Breast epithelium (tissue), 4 donors: ENCODE measurements around the gene LBHD1. TPM values are rescaled to one million over a fixed set of nuclear protein-coding genes. Genes with fewer than 3 reads are reported as not detected.

ENCODE experiments used
- DNase-seq, 2 donors: peaks; one replicate each; pipeline ENCODE4 v3.0.0-alpha.2; 2019; ENCODE audit warnings: low spot score in 2 of 2
- H3K27ac ChIP-seq, 2 donors: fragments of 200-600 bp; sonication (generic) in 1 of 2; one replicate each; pipeline ENCODE4 v1.5.1; 2016 to 2019; ENCODE audit warnings: mild to moderate bottlenecking in 1 of 2
- H3K27me3 ChIP-seq, 2 donors: fragments of 200-600 bp; sonication (generic) in 1 of 2; one replicate each; pipeline versions ENCODE4 v1.5.1 to v1.6.0; 2017 to 2019; ENCODE audit warnings: control low read depth in 1 of 2, mild to moderate bottlenecking in 1 of 2
- H3K36me3 ChIP-seq: fragments of 200-600 bp; one replicate; pipeline ENCODE4 v1.5.1; 2019
- H3K4me1 ChIP-seq, 2 donors: fragments of 200-600 bp; sonication (generic); one replicate each; pipeline ENCODE4 v1.5.1; 2016 to 2019; ENCODE audit warnings: control low read depth in 1 of 2
- H3K4me3 ChIP-seq, 3 donors: fragments of 200-600 bp; sonication (generic); 1 replicate in 2 of 3; 2 replicates in 1 of 3; pipeline ENCODE4 v1.5.1; 2016 to 2019; ENCODE audit warnings: mild to moderate bottlenecking in 3 of 3, moderate library complexity in 2 of 3
- H3K9me3 ChIP-seq, 2 donors: fragments of 200-600 bp; sonication (generic) in 1 of 2; one replicate each; pipeline ENCODE4 v1.5.1; 2016 to 2019; ENCODE audit warnings: control low read depth in 1 of 2
- POLR2A ChIP-seq: fragments of 450-650 bp; IDR thresholded peaks from one replicate; pipeline ENCODE4 v1.6.1; 2016; ENCODE audit warnings: antibody characterized with exemption, mild to moderate bottlenecking, moderate library complexity
- POLR2AphosphoS5 ChIP-seq, 3 donors: sonication (generic); formaldehyde crosslinking; IDR thresholded peaks; one replicate each; pipeline ENCODE4 v1.6.1; 2017; ENCODE audit warnings: antibody characterized with exemption in 3 of 3
- intact Hi-C: fragments of 100-400 bp; cut with DNase I; formaldehyde crosslinking; loops from one replicate; pipeline ENCODE4 v1.15.1; 2023; ENCODE audit warnings: low total_unique reads
- total RNA-seq, 3 donors: library from RNA; depleted of rRNA; stranded (reverse); fragments of >200 nt; gene quantifications; one replicate each; pipeline ENCODE4 v1.1.0, GENCODE V29; 2016
- TF ChIP-seq, protein P1 (sequence below), 3 donors: fragments of 450-650 bp; IDR thresholded peaks; one replicate each; pipeline ENCODE4 v1.5.1; 2016 to 2017; ENCODE audit warnings: antibody characterized with exemption in 3 of 3, mild to moderate bottlenecking in 3 of 3, moderate library complexity in 3 of 3

The LBHD1 gene
- total RNA-seq, 3 donors from 2014 or later = 4.3 to 6.0 (median 5.6) TPM

DNA sequence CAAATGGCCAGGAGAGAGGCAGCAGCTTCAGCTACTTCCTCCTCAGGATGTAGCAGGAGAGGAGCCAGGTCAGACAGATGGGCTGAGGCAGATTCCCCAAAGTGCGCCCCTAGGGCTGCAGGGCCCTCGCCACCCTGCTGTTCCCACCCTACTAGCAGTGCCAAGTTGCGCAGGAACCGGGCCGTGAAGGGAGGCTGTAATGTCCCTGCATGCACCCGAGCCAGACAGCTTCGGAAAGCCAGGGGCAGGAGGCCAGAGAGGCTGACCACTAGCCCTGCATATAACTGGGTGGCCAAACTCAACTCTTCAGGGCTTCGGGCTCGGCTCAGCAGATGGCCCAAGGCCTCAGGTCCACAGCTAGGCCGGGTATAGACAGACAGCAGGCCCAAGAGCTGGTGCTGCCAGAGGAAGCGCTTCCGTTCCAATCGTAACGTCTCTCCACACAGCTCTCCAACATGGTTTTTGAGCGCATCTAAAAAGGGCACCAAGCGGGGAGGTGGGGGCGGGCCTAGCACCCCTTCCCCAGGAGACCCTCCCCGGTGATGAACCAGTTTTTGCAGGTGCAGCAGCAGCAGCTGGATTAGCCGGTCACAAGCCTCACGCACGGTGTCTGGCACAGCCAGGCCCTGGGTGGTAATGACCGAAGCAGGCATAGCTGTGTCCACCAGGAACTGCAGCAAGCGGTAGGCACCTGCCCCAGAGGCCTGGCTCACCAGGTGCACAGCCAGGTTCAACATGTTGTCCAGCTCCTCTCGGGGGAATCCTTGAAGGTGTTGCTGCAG is 23.7 kb downstream of the LBHD1 start:
- intact Hi-C loops = no loop called here
- Histone ChIP-seq H3K27ac (no peak overlapping the region), H3K36me3 (no peaks in the 10 kb centered on the region), H3K4me3 (no peak overlapping the region), H3K9me3 (no peaks in the 10 kb centered on the region), H3K4me1 (peaks cover 5 to 17% of the 10 kb centered on the region in 2 donors), H3K27me3 (no peaks in the 10 kb centered on the region)
- DNase-seq = no peak
- TF ChIP-seq, protein P1, sequence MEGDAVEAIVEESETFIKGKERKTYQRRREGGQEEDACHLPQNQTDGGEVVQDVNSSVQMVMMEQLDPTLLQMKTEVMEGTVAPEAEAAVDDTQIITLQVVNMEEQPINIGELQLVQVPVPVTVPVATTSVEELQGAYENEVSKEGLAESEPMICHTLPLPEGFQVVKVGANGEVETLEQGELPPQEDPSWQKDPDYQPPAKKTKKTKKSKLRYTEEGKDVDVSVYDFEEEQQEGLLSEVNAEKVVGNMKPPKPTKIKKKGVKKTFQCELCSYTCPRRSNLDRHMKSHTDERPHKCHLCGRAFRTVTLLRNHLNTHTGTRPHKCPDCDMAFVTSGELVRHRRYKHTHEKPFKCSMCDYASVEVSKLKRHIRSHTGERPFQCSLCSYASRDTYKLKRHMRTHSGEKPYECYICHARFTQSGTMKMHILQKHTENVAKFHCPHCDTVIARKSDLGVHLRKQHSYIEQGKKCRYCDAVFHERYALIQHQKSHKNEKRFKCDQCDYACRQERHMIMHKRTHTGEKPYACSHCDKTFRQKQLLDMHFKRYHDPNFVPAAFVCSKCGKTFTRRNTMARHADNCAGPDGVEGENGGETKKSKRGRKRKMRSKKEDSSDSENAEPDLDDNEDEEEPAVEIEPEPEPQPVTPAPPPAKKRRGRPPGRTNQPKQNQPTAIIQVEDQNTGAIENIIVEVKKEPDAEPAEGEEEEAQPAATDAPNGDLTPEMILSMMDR (IDR thresholded peaks at IDR 0.05) = no peak
- TF ChIP-seq POLR2AphosphoS5 (IDR thresholded peaks at IDR 0.05) (no peak), POLR2A (no peak)

DNA sequence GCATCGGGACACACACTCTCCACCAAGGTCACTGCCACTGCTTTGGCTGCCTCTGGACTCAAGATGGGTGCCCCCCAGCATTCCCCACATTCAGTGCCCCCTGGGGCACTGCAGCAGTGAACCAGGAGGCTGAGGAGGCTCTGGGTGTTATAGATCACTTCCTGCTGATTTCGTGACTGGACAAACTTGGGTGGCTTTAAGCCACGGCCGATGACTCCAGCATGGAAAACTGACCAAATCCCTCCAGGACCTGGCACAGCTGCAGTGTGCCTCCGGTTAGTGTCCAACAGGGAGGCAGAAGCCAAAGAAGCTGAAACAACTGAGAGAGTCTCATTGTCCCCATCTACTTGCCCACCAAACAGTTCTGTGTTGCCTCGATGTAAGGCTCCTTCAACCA is 24.5 kb downstream of the LBHD1 start:
- no peaks in the 10 kb centered on the region for H3K9me3 ChIP-seq
- H3K27ac ChIP-seq = no peak overlapping the region
- H3K27me3 ChIP-seq = no peaks in the 10 kb centered on the region
- no peak overlapping the region for H3K4me3 ChIP-seq
- TF ChIP-seq POLR2A = no peak
- TF ChIP-seq POLR2AphosphoS5 (IDR thresholded peaks at IDR 0.05) = no peak
- TF ChIP-seq, protein P1 (IDR thresholded peaks at IDR 0.05) = no peak
- peaks cover 5 to 17% of the 10 kb centered on the region in 2 donors for H3K4me1 ChIP-seq
- no peak for DNase-seq
- peaks cover 4% of the 10 kb centered on the region for H3K36me3 ChIP-seq
- intact Hi-C loops = no loop called here

DNA sequence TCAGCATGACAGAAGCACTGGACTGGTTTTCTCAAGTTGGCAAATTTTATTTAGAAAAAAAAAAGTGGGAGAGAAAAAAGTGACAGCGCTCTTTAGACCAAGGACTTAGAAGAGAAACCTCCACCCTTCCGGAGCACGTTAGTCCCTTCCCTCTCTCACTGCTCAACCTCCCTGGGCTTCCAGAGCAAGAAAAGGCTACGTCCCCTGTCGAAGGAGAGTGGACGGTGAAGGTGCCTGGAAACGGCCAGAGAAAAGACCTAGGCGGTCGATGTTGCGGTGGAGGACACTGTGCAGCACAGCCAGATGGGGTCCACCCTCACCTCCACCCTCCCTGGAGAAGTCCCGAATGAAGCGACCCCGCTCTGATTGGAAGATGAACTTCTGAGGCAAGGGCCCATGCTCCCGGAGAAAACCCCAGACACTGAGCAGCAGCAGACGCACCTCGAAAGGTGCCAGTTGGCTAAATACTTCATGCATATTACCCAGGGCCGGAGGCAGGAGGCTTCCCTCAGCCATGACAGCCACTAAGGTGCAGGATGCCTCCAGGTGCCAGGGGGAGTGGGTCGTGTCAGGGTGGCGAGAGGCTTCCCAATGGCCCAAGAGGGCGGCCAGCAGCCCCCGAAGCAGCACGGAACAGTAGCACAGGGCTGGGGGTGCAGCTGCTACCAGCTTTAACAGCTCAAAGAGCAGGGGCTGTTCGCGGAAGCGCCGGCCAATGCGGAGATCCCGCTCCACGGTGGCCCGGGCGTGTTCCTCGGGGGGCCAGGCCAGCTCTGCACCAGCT is 25.1 kb downstream of the LBHD1 start:
- Histone ChIP-seq H3K4me1 (peaks cover 5 to 17% of the 10 kb centered on the region in 2 donors), H3K4me3 (peak overlapping the region; percentile 11 to 96 (median 96)), H3K27ac (peak overlapping the region in 1 of 2 donors; percentile 95), H3K9me3 (no peaks in the 10 kb centered on the region), H3K27me3 (no peaks in the 10 kb centered on the region), H3K36me3 (peaks cover 5% of the 10 kb centered on the region)
- TF ChIP-seq POLR2AphosphoS5 (IDR thresholded peaks at IDR 0.05) (no peak), POLR2A (no peak)
- TF ChIP-seq, protein P1 (IDR thresholded peaks at IDR 0.05) = no peak
- intact Hi-C loops = no loop called here
- no peak for DNase-seq

DNA sequence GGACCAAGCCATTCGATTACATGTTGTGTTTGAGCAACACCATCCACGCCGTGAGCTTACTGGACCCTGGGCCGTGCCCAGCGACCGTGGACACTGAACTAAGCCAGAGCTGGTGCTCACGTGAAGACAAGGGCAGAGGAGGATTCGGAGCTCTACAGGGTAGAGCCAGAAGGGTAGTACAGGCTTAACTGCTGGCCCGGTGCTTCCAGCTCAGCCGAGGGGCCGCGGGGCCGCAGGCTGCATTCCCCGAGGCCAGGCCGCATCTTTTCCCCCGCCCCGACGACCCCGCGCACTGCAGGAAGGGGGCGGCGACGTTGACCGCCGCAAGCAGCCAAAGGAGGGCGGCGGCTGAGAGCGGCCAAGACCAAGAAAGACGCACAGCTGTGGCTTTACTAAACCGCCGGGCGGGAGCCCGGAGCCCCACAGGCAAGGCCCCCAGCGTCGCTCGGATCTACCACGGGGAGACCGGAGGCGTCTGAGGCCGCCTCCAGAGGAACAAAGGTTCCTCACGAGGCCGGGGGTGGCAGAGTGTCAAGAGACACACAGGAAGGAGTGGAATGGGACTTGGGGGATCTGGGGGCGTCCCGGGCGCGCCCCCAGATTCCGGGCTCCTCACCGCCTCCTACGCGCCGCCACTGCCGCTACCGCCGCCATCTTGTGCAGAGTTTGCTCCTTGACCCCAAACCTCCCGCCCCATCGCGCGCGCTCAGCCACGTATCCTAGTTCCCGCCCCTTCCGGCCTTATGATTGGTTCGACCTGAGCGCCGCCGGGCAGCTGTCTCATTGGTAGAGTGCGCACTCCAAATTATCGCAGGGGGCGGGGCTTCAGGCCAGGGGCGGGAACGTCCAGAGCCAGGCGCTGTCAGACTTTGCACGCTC is 25.9 kb downstream of the LBHD1 start, which contains the start of gene GANAB:
TSS of gene GANAB (minus strand) at position 668 of the 879 bp plus-strand sequence. CDS start at position 654, 14 bp downstream.
- peak; percentile 100 for DNase-seq
- H3K9me3 ChIP-seq = no peaks in the 10 kb centered on the region
- H3K36me3 ChIP-seq = peaks cover 5% of the 10 kb centered on the region
- peak; percentile 78 to 92 (median 79) for TF ChIP-seq POLR2AphosphoS5 (IDR thresholded peaks at IDR 0.05)
- peak; percentile 75 for TF ChIP-seq POLR2A
- TF ChIP-seq, protein P1 (IDR thresholded peaks at IDR 0.05) = peak in 1 of 3 donors; percentile 22
- intact Hi-C loops = no loop called here
- H3K27ac ChIP-seq = peak within 1 kb of the TSS; percentile 89 to 95
- H3K27me3 ChIP-seq = no peaks in the 10 kb centered on the region
- H3K4me1 ChIP-seq = peaks cover 5 to 10% of the 10 kb centered on the region in 2 donors
- peak within 1 kb of the TSS; percentile 85 to 96 (median 96) for H3K4me3 ChIP-seq
